SHP77 (cell line): Measurements from ENCODE around the gene TMBIM1.

Experiments used
- DNase-seq, 2 experiments: peaks; one replicate each; lab custom pipeline; 2025; lab: John Stamatoyannopoulos, UW

TMBIM1 gene

GRCh38 chr2:218257390-218257981, 34.8 kb downstream of the TMBIM1 start:
- DNase-seq = no peak

DNA sequence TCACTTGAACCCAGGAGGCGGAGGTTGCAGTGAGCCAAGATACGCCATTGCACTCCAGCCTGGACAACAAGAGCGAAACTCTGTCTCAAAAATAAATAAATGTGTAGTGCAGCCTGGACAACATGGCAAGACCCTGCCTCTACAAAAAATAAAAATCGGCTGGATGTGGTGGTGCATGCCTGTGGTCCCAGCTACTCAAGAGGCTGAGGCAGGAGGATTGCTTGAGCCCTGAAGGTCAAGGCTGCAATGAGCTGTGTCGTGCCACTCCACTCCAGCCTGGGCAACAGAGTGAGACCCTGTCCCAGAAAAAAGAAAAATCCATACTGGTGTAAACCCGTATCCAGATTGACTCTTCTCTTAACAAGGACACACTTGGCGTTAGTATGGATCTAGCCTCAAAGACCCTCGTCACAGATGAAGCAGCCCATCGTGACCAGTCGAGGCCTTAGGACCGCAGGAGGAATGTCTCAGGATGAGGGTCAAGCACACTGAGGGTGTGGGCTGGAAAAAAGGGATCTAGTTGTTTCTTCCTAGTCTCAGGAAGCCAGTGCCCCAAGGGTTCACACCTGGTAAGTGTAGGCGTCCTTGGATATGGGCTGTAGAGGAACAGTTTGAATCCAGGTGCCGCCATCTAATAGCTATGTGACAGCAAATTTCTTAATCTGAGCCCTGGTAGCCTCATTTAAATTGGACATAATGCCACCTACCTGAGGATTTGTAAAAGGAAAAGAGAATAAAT, 35.5 kb downstream of the TMBIM1 start:
- no peak for DNase-seq

DNA sequence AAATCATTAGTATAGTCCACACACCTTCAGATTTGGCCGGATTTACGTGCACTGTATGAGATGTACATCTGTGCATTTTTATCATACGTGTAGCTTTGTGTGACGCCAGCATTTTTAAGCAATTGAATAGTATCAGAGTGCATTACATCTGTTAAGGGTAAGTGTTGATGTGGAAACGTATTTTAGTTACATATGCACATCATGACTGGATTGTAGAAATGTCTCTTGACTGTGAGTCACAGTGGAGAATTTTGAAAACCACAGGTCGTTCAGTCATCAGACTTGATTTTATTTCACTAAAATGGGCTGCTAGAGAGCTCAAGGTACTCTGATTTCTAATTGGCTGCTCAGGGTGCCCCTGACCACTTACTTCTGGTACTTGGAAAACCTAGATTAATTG, 36.9 kb downstream of the TMBIM1 start:
- no peak for DNase-seq

- no peak for DNase-seq
Observed at GRCh38 chr2:218253232-218253625, 39.1 kb downstream of the TMBIM1 start.

- no peak for DNase-seq
Observed at GRCh38 chr2:218252509-218253231, 39.6 kb downstream of the TMBIM1 start.

- DNase-seq = no peak
Observed at GRCh38 chr2:218249691-218250090, 42.6 kb downstream of the TMBIM1 start.

- no peak for DNase-seq
Observed at GRCh38 chr2:218245214-218245613, 47.1 kb downstream of the TMBIM1 start.

DNA sequence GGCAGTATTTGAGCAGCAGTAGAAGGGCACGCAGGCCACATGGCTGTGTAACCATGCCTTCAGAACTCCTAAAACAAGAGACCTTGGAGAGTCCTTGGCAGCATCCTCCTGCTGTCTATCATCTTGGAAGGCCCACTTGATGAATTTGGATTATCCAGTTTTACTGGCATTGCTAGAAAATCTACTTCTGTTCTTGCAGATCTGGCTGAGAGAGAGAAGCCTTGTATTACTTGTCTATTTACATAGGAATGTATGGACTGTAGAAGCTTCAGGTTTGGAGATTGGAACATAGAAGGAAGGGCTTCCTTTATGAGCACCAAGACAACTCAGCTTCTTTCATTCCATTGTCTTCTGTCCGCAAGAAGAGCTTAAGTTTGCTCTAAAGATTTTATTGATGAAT, 47.6 kb downstream of the TMBIM1 start:
- no peak for DNase-seq

- DNase-seq = no peak
Observed at GRCh38 chr2:218244204-218244603, 48.1 kb downstream of the TMBIM1 start.

- DNase-seq = no peak
Observed at GRCh38 chr2:218238887-218239286, 53.4 kb downstream of the TMBIM1 start.

DNA sequence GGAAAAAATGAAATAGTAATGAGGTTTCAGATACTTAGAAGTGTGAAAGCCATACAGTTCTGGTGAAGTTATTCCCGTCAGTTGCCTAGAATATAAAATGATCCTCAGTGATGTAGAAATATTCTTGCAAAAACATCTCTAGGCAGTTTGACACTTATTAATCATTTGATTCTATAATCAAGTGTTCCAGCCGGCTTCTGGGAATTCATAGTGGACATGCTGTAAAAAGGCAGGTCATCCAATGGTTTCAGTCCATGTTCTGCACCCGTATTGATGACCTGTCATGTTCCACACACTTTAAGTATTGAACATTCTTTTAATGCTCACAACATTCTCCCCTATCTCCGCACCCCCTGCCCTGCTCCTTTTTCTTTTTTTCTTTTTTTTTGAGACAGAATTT, 55.5 kb downstream of the TMBIM1 start:
- DNase-seq = no peak

GRCh38 chr2:218235017-218235416, 57.3 kb downstream of the TMBIM1 start:
- no peak for DNase-seq

DNA sequence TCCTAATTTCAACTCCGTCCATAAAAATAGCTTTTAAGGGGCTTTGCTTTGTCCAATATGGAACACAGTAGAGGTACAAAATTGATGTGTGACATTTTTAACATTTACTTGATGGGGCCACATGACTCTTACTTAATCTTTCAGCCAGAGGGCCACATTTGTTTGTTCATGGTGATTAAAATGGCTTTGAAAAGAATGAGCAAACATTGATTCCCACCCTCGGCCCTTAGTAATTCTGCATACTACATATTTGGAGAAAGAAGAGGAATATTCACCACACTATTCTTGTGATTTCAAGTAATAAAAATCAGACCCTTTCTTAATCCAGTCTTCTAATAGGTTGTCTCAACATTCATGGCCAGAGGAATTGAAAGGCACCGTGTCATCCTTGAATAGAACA, 57.8 kb downstream of the TMBIM1 start:
- no peak for DNase-seq

DNA sequence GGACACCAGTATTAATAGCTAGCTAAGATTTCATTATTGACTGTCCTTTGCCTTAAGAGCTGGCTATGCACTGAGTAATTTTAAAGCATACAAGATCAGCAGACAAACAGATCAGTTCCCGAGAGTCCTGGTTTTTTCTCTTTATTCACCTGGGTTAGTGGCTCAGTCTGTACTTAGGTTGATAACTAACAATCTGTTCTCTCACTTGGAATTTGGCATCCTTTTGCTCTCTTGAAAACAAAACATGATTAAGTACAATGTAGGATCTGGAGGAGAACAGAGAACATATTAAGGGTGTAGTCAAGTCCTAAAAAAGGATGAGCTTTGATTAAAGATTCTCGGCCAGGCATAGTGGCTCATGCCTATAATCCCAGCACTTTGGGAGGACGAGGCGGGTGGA, 58.8 kb downstream of the TMBIM1 start:
- no peak for DNase-seq

- DNase-seq = peak in 1 of 2 experiments; percentile 1
Observed at GRCh38 chr2:218230882-218231281, 61.4 kb downstream of the TMBIM1 start.

- no peak for DNase-seq
Observed at GRCh38 chr2:218229851-218230250, 62.5 kb downstream of the TMBIM1 start.

GRCh38 chr2:218229239-218229638, 63.1 kb downstream of the TMBIM1 start:
- no peak for DNase-seq

DNA sequence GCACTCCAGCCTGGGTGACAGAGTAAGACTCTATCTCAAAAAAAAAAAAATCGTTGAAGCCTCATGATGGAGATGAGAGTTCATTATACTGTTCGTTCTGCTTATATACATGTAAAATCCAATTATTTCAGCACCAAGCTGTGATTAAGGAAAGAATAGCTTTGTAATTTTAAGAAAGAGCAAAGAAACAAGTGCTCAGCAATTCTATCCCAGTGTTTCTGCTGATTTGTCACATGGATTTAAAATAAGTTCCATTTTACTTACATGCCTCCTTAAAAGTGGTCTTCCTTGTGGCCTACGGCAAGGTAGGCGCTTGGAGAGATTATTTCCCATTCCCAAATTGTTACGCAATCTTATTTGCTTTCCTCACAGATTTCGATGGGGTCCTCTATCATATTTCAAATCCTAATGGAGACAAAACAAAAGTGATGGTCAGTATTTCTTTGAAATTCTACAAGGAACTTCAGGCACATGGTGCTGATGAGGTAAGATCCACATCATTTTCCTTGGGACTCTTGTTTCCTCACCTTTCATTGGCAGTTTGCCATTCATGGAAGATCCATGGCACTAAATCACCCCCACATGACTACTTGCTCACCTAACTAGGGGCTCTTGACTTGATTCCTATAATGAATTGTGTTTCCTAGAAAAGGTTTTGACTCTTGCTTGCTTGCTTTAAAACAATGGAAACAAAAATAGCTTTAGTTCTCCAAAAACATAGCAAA, 63.8 kb downstream of the TMBIM1 start:
- no peak for DNase-seq

DNA sequence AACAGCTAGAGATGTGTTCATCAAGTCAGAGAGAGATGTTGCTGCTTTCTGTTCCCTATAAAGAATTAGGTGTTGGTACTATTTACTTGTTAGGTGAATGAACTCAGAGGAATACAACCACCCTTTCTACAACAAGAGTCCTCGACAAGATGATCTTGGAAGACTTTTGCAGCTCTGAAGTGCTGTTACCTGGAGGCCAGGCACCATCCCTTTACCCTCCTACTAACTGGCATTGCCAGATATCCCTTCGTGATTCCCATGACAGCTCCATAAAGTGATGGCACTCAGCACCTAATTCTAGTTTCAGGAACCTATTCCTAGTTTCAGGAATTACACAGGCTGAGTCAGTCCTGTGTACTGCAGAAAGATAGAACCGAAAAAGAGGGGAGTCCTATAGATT, 65.4 kb downstream of the TMBIM1 start:
- DNase-seq = no peak
